Cardiac fibroblast (primary cell): ENCODE results near the gene HMMR.

Experiments
- DNase-seq, 2 donors: peaks; one replicate each; pipeline versions ENCODE4 v3.0.0 to v3.0.0-alpha.2; 2010; ENCODE audit warnings: low read depth in 2 of 2
- H3K4me3 ChIP-seq, 2 donors: replicated peaks in 1 of 2; 1 replicate in 1 of 2; 2 replicates in 1 of 2; pipeline ENCODE4 v1.5.1; 2011; ENCODE audit warnings: low read depth in 2 of 2, low read length in 2 of 2, mild to moderate bottlenecking in 2 of 2, moderate library complexity in 1 of 2
- TF ChIP-seq, protein P1 (sequence below): IDR thresholded peaks from one replicate; pipeline ENCODE4 v1.5.1; 2011; ENCODE audit warnings: low read depth, mild to moderate bottlenecking, low read length, inconsistent platforms

Gene HMMR

DNA sequence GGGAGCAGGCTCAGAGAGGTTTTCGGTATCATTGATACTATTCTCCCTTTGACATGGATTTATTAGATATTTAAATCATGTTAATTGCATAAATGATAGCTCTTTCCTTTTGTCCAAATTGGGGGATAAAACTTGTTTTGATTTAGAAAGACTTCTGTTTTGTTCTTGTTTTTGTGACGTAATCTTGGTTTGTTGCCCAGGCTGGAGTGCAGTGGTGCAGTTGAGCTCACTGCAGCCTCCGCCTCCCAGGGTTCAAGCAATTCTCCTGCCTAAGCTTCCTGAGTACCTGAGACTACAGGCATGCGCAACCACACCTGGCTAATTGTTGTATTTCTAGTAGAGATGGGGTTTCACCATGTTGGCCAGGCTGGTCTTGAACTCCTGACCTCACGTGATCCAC lies 52.1 kb downstream of the HMMR start:
- TF ChIP-seq, protein P1, sequence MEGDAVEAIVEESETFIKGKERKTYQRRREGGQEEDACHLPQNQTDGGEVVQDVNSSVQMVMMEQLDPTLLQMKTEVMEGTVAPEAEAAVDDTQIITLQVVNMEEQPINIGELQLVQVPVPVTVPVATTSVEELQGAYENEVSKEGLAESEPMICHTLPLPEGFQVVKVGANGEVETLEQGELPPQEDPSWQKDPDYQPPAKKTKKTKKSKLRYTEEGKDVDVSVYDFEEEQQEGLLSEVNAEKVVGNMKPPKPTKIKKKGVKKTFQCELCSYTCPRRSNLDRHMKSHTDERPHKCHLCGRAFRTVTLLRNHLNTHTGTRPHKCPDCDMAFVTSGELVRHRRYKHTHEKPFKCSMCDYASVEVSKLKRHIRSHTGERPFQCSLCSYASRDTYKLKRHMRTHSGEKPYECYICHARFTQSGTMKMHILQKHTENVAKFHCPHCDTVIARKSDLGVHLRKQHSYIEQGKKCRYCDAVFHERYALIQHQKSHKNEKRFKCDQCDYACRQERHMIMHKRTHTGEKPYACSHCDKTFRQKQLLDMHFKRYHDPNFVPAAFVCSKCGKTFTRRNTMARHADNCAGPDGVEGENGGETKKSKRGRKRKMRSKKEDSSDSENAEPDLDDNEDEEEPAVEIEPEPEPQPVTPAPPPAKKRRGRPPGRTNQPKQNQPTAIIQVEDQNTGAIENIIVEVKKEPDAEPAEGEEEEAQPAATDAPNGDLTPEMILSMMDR = no peak
- no peak overlapping the region for H3K4me3 ChIP-seq
- DNase-seq = no peak

DNA sequence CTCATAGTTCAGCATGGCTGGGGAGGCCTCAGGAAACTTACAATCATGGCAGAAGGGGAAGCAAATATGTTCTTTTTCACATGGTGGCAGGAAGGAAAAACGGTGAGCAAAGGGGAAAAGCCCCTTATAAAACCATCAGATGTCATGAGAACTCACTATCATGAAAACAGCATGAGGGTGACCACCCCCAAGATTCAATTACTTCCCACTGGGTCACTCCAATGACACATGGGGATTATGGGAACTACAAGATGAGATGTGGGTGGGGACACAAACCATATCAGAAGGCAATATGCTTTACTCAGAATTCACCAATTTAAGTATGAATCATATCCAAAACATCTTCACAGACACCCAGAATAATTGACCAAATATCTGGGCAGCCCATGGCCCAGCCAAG lies 64.7 kb downstream of the HMMR start:
- no peak overlapping the region for H3K4me3 ChIP-seq
- DNase-seq = no peak
- TF ChIP-seq, protein P1 = no peak

DNA sequence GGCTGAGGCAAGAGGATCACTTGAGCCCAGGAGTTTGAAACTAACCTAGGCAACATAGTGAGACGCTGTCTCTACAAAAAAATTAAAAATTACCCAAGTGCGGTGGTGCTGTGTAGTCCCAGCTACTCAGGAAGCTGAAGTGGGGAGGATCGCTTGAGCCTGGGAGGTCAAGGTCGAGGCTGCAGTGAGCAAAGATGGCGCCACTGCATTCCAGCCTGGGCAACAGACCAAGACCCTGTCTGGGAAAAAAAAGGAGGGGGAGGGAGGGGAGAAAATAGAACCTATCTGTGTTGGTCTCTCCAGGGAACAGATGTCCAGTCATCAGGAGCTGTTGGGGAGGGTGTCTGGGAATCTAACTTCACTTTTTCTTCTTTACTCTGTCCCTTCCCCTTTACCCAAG lies 69.3 kb downstream of the HMMR start:
- DNase-seq = peak; percentile 13 to 35
- TF ChIP-seq, protein P1 = no peak
- H3K4me3 ChIP-seq = no peak overlapping the region

DNA sequence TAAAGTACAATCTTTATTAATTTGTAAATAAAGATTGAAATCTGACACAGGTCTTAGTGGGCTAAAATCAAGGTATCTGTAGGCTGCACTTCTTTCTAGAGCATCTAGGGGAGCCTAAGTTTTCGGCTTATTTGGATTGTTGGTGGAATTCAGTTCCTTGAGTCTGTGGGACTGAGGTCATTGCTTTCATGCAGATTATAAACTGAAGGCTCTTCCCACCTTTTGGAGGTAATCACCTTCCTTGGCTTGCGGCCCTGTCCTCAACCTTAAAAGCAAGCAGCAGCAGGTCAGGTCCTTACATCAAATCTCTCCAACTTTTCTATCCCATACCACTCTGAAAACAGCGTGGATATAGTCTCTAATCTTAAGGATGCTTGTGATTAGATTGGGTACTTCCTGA lies 70.8 kb downstream of the HMMR start:
- TF ChIP-seq, protein P1 = no peak
- no peak overlapping the region for H3K4me3 ChIP-seq
- DNase-seq = no peak

DNA sequence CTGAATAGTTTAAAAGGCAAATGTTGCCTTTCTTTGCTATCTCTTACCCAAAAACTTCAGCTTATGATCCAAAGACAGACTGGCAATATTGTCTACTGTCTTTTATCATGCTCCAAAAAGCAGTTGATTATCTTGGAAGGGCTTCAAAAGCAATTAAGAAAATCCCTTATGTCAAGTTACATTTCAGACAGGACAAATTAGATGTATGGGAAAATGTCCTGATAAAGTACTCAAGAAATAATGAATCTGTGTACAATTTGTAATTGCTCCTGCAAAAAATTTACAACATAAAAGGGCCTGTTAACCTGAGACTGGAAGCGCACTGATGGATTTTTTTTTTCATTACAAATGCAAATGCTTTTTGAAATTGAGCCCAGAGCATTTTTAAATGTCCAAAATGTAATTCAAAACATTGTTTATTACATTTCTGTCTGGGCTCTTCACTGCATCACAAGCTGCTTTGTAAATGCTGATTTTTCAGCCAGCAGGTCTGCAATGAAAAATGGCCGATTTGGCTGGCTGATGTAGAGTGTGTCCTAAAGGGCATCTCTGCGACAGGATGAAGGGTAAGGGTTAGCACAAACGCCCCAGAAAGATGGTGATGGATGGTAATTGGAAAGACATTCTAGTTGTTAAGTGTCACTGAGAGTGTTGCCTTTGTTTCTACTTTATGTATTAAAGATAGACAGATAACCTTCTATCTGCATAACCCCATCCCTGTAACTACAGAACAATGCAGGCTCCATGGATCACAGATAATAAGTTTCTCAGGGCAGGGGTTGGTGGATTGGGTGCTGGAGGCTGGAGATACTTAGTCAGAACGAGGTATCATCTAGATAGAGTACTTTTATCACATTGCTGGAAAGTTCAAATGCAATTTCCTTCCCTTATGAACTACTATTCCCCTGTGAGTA lies 72.0 kb downstream of the HMMR start:
- no peak for DNase-seq
- no peak overlapping the region for H3K4me3 ChIP-seq
- TF ChIP-seq, protein P1 = no peak

DNA sequence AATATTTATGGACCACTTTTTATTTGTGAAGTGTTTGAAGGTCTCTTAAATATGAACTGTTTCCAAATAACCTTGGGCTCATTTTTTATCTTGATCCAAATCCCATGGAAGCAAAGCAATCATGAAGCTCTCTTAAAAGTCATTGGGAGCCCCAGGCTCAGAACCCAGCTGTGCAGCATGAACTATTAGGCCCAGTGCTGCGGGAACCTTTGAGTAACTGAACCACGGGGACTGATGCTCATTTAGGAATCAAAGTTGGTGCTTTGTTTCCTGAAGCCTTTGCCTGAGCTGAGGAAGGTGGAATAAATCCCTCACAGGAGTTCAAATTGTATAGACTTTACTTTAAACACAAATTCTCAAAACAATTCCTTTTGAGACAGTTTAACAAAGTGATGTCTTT lies 72.8 kb downstream of the HMMR start:
- no peak overlapping the region for H3K4me3 ChIP-seq
- TF ChIP-seq, protein P1 = no peak
- no peak for DNase-seq
